Fibroblast of skin of left biceps (primary cell): ENCODE measurements around the gene SDC1.
"Not testable (repeated sequence)": the region's sequence is repeated elsewhere in the genome, so short reads cannot be mapped to it uniquely, and the experiment has no call there.

Experiments
- DNase-seq, 2 experiments: peaks; one replicate each; pipeline ENCODE4 v3.0.0-alpha.2; 2013; ENCODE audit warnings: low read depth in 2 of 2

Gene SDC1

GRCh38 chr2:20196657-20197161, 28.2 kb downstream of the SDC1 start:
- no peak for DNase-seq

GRCh38 chr2:20196053-20196656, 28.8 kb downstream of the SDC1 start:
- DNase-seq: no peak

GRCh38 chr2:20195431-20196033, 29.4 kb downstream of the SDC1 start:
- no peak for DNase-seq

- not testable (repeated sequence) for DNase-seq
Observed at GRCh38 chr2:20195016-20195411, 29.9 kb downstream of the SDC1 start.

GRCh38 chr2:20194097-20195015, 30.6 kb downstream of the SDC1 start:
- DNase-seq: no peak

- DNase-seq: no peak
Observed at GRCh38 chr2:20193185-20193584, 31.7 kb downstream of the SDC1 start.

- no peak for DNase-seq
Observed at GRCh38 chr2:20192781-20193180, 32.1 kb downstream of the SDC1 start.

- no peak for DNase-seq
Observed at GRCh38 chr2:20191714-20192569, 33.0 kb downstream of the SDC1 start.

GRCh38 chr2:20190876-20191713, 33.8 kb downstream of the SDC1 start:
- DNase-seq: no peak

- DNase-seq: no peak
Observed at GRCh38 chr2:20190170-20190569, 34.8 kb downstream of the SDC1 start.

- DNase-seq: no peak
Observed at GRCh38 chr2:20189299-20189931, 35.5 kb downstream of the SDC1 start.

- DNase-seq: no peak
Observed at GRCh38 chr2:20188851-20189250, 36.1 kb downstream of the SDC1 start.

GRCh38 chr2:20188201-20188600, 36.7 kb downstream of the SDC1 start:
- no peak for DNase-seq

GRCh38 chr2:20187331-20187730, 37.6 kb downstream of the SDC1 start:
- no peak for DNase-seq

- no peak for DNase-seq
Observed at GRCh38 chr2:20186855-20187187, 38.1 kb downstream of the SDC1 start.

- DNase-seq: no peak
Observed at GRCh38 chr2:20186078-20186854, 38.7 kb downstream of the SDC1 start.

GRCh38 chr2:20185176-20186022, 39.5 kb downstream of the SDC1 start:
- no peak for DNase-seq

GRCh38 chr2:20184067-20184938, 40.6 kb downstream of the SDC1 start:
- DNase-seq: no peak
